ENCODE measurements around the gene ATP2B3. TPM values are rescaled to one million over a fixed set of nuclear protein-coding genes. Genes with fewer than 3 reads are reported as not detected.

Gene ATP2B3
- total and polyA plus RNA-seq, 10 of the 15 experiments (the other 5 are each of a cell fraction or from before 2014, with no cell fraction given) = 0.01 TPM; not detected in 9

GRCh38 chrX:153477901-153478300, 39.5 kb upstream of the ATP2B3 start:
- BruUV-seq (replicated peaks) = no TSS peak
- ChIA-PET CTCF (no interaction called here), RAD21 (ENCODE audit: unreplicated experiment) (no interaction called here), POLR2A (no interaction called here), SMC1A (ENCODE audit: uncharacterized antibody, unreplicated experiment) (no interaction called here)
- in situ Hi-C loops (cut with MboI) = no loop called here
- ATAC-seq (no peak), FAIRE-seq (no peak), DNase-seq (ENCODE audit: low read depth, low spot score) (no peak)
- Histone ChIP-seq H3K79me2 (ENCODE audit: control insufficient read depth, insufficient read depth, low read length) (no peaks in the 10 kb centered on the region), H3K9me3 (replicated peaks; ENCODE audit: control insufficient read depth, insufficient read depth, low read length) (no peaks in the 10 kb centered on the region), H3K27me3 (replicated peaks in 1 of 2; ENCODE audit: control insufficient read depth in 2 of 2, insufficient read depth in 2 of 2, low read length in 1 of 2) (no peaks in the 10 kb centered on the region; a peak in 1 of 4 replicates), H3K4me2 (ENCODE audit: control insufficient read depth, insufficient read depth) (no peak overlapping the region), H3K27ac (ENCODE audit: control insufficient read depth, insufficient read depth) (no peak overlapping the region), H3K4me3 (no peak overlapping the region), H4K20me1 (ENCODE audit: control insufficient read depth, insufficient read depth) (no peaks in the 10 kb centered on the region), H3K4me1 (ENCODE audit: control insufficient read depth, insufficient read depth, low read length) (no peaks in the 10 kb centered on the region), H3K36me3 (ENCODE audit: control insufficient read depth in 2 of 2, insufficient read depth in 2 of 2, low read length in 1 of 2) (no peaks in the 10 kb centered on the region), H3K9ac (ENCODE audit: control insufficient read depth, insufficient read depth, low read length) (no peak overlapping the region), H2AFZ (ENCODE audit: control insufficient read depth, low read depth, low read length) (no peak overlapping the region)
- intact Hi-C loops (cut with micrococcal nuclease; ENCODE audit: unreplicated experiment) = no loop called here
- TF ChIP-seq RAD21 (IDR thresholded peaks at IDR 0.05; ENCODE audit: insufficient read depth, low read depth, low read length) (no peak), BMI1 (IDR thresholded peaks at IDR 0.05; ENCODE audit: borderline replicate concordance) (no peak), CREB1 (IDR thresholded peaks at IDR 0.05; ENCODE audit: low read depth) (no peak), POLR2AphosphoS5 (IDR thresholded peaks at IDR 0.05; ENCODE audit: low read length) (no peak), HDAC6 (IDR thresholded peaks at IDR 0.05; ENCODE audit: unreplicated experiment) (no peak), TAF1 (IDR thresholded peaks at IDR 0.05; ENCODE audit: borderline replicate concordance, low read depth, low read length) (no peak), NR2F1 (conservative IDR thresholded peaks at IDR 0.05) (no peak), RFX5 (IDR thresholded peaks at IDR 0.05; ENCODE audit: low read depth, low read length) (no peak), KAT2A (conservative IDR thresholded peaks at IDR 0.05; ENCODE audit: control insufficient read depth, low read depth, low read length) (no peak), NFIC (IDR thresholded peaks at IDR 0.05; ENCODE audit: low read depth, low read length) (no peak)
- TF ChIP-seq, protein P1, sequence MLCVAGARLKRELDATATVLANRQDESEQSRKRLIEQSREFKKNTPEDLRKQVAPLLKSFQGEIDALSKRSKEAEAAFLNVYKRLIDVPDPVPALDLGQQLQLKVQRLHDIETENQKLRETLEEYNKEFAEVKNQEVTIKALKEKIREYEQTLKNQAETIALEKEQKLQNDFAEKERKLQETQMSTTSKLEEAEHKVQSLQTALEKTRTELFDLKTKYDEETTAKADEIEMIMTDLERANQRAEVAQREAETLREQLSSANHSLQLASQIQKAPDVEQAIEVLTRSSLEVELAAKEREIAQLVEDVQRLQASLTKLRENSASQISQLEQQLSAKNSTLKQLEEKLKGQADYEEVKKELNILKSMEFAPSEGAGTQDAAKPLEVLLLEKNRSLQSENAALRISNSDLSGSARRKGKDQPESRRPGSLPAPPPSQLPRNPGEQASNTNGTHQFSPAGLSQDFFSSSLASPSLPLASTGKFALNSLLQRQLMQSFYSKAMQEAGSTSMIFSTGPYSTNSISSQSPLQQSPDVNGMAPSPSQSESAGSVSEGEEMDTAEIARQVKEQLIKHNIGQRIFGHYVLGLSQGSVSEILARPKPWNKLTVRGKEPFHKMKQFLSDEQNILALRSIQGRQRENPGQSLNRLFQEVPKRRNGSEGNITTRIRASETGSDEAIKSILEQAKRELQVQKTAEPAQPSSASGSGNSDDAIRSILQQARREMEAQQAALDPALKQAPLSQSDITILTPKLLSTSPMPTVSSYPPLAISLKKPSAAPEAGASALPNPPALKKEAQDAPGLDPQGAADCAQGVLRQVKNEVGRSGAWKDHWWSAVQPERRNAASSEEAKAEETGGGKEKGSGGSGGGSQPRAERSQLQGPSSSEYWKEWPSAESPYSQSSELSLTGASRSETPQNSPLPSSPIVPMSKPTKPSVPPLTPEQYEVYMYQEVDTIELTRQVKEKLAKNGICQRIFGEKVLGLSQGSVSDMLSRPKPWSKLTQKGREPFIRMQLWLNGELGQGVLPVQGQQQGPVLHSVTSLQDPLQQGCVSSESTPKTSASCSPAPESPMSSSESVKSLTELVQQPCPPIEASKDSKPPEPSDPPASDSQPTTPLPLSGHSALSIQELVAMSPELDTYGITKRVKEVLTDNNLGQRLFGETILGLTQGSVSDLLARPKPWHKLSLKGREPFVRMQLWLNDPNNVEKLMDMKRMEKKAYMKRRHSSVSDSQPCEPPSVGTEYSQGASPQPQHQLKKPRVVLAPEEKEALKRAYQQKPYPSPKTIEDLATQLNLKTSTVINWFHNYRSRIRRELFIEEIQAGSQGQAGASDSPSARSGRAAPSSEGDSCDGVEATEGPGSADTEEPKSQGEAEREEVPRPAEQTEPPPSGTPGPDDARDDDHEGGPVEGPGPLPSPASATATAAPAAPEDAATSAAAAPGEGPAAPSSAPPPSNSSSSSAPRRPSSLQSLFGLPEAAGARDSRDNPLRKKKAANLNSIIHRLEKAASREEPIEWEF (IDR thresholded peaks at IDR 0.05; ENCODE audit: insufficient replicate concordance, low read depth, low read length) = no peak
- TF ChIP-seq, protein P2, sequence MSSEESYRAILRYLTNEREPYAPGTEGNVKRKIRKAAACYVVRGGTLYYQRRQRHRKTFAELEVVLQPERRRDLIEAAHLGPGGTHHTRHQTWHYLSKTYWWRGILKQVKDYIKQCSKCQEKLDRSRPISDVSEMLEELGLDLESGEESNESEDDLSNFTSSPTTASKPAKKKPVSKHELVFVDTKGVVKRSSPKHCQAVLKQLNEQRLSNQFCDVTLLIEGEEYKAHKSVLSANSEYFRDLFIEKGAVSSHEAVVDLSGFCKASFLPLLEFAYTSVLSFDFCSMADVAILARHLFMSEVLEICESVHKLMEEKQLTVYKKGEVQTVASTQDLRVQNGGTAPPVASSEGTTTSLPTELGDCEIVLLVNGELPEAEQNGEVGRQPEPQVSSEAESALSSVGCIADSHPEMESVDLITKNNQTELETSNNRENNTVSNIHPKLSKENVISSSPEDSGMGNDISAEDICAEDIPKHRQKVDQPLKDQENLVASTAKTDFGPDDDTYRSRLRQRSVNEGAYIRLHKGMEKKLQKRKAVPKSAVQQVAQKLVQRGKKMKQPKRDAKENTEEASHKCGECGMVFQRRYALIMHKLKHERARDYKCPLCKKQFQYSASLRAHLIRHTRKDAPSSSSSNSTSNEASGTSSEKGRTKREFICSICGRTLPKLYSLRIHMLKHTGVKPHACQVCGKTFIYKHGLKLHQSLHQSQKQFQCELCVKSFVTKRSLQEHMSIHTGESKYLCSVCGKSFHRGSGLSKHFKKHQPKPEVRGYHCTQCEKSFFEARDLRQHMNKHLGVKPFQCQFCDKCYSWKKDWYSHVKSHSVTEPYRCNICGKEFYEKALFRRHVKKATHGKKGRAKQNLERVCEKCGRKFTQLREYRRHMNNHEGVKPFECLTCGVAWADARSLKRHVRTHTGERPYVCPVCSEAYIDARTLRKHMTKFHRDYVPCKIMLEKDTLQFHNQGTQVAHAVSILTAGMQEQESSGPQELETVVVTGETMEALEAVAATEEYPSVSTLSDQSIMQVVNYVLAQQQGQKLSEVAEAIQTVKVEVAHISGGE (CRISPR knock-in tag; IDR thresholded peaks at IDR 0.05) = no peak
- WGBS (ENCODE audit: insufficient coverage, insufficient replicate concordance, low lambda C conversion rate, missing lambda C conversion rate) = 27% methylated on average over 8 of the region's 9 CpGs

Measured in GM12878 (cell line).